Neural cell (in vitro differentiated cells): ENCODE data around the gene DLX6. TPM values are rescaled to one million over a fixed set of nuclear protein-coding genes. Genes with fewer than 3 reads are reported as not detected.

Experiments used
- H2AFZ ChIP-seq: fragments of 200-600, 300-800 bp; sonication (generic), shearing (Covaris generic); 2 replicates; pipeline ENCODE4 v1.6.0; 2014; ENCODE audit warnings: low read depth, mild to moderate bottlenecking, antibody characterized with exemption, low read length, moderate library complexity
- H3F3A ChIP-seq: fragments of 200-600 bp; shearing (Covaris generic); 2 replicates; pipeline ENCODE4 v1.6.1; 2016; ENCODE audit warnings: mild to moderate bottlenecking, moderate library complexity, mixed read lengths, antibody characterized with exemption, low read length; ENCODE audit not compliant: insufficient read depth, poor library complexity, severe bottlenecking
- H3K27ac ChIP-seq: fragments of 200-600, 300-800 bp; sonication (generic), shearing (Covaris generic); 2 replicates; pipeline ENCODE4 v1.5.1; 2014; ENCODE audit warnings: mild to moderate bottlenecking, low read length, moderate library complexity
- H3K27me3 ChIP-seq: fragments of 300-800, 200-600 bp; sonication (generic), shearing (Covaris generic); 2 replicates; pipeline ENCODE4 v1.6.0; 2014; ENCODE audit warnings: mild to moderate bottlenecking, low read depth, low read length, moderate library complexity; ENCODE audit not compliant: insufficient read depth
- H3K36me3 ChIP-seq: fragments of 300-800, 200-600 bp; sonication (generic), shearing (Covaris generic); 2 replicates; pipeline ENCODE4 v1.5.1; 2014; ENCODE audit warnings: mild to moderate bottlenecking, antibody characterized with exemption, low read length, moderate library complexity; ENCODE audit not compliant: insufficient read depth
- H3K4me2 ChIP-seq: fragments of 300-800, 200-600 bp; sonication (generic), shearing (Covaris generic); 2 replicates; pipeline ENCODE4 v1.6.0; 2014; ENCODE audit warnings: mild to moderate bottlenecking, low read length
- H3K4me3 ChIP-seq: fragments of 300-800, 200-600 bp; sonication (generic), shearing (Covaris generic); 2 replicates; pipeline ENCODE4 v1.5.1; 2014; ENCODE audit warnings: mild to moderate bottlenecking, low read length, moderate library complexity
- H3K79me2 ChIP-seq: fragments of 200-600 bp; shearing (Covaris generic); replicated peaks from 2 replicates; pipeline ENCODE4 v1.6.0; 2014; ENCODE audit warnings: mild to moderate bottlenecking, low read length, moderate library complexity; ENCODE audit not compliant: insufficient read depth
- H3K9ac ChIP-seq: fragments of 300-800, 200-600 bp; sonication (generic), shearing (Covaris generic); 2 replicates; pipeline ENCODE4 v1.6.1; 2016; ENCODE audit warnings: mild to moderate bottlenecking, low read length, mixed read lengths
- H3K9me2 ChIP-seq: fragments of 200-600 bp; shearing (Covaris generic); 2 replicates; pipeline ENCODE4 v1.6.1; 2016; ENCODE audit warnings: mild to moderate bottlenecking, low read length, mixed read lengths; ENCODE audit not compliant: insufficient read depth
- H3K9me3 ChIP-seq: fragments of 200-600, 300-800 bp; sonication (generic), shearing (Covaris generic); 2 replicates; pipeline ENCODE4 v1.6.1; 2016; ENCODE audit warnings: mild to moderate bottlenecking, mixed run types, low read length, moderate library complexity, mixed read lengths
- H4K20me1 ChIP-seq: fragments of 200-600 bp; shearing (Covaris generic); 2 replicates; pipeline ENCODE4 v1.6.1; 2016; ENCODE audit warnings: mild to moderate bottlenecking, mixed run types; ENCODE audit not compliant: insufficient read depth
- EP300 ChIP-seq: fragments of 450-650 bp; conservative IDR thresholded peaks from 2 replicates; pipeline ENCODE4 v1.6.1; 2014; ENCODE audit warnings: antibody characterized with exemption, mild to moderate bottlenecking, moderate library complexity; ENCODE audit not compliant: poor library complexity, severe bottlenecking
- EZH2 ChIP-seq: fragments of 200-600, 300-800 bp; shearing (Covaris generic), sonication (generic); IDR thresholded peaks from 2 replicates; pipeline ENCODE4 v1.6.1; 2014; ENCODE audit warnings: antibody characterized with exemption, low read length, borderline replicate concordance, mild to moderate bottlenecking; ENCODE audit not compliant: insufficient read depth, poor library complexity, severe bottlenecking
- MXI1 ChIP-seq: fragments of 450-650 bp; conservative IDR thresholded peaks from 2 replicates; pipeline ENCODE4 v1.6.1; 2014; ENCODE audit warnings: antibody characterized with exemption, mild to moderate bottlenecking; ENCODE audit not compliant: poor library complexity, severe bottlenecking
- POLR2AphosphoS5 ChIP-seq: IDR thresholded peaks from 2 replicates; pipeline ENCODE4 v1.6.1; 2012
- RAD21 ChIP-seq: fragments of 450-650 bp; conservative IDR thresholded peaks from 2 replicates; pipeline ENCODE4 v1.6.1; 2014; ENCODE audit warnings: antibody characterized with exemption, mild to moderate bottlenecking, moderate library complexity
- SMC3 ChIP-seq: fragments of 450-650 bp; conservative IDR thresholded peaks from 2 replicates; pipeline ENCODE4 v1.6.1; 2014; ENCODE audit warnings: antibody characterized with exemption, mild to moderate bottlenecking, moderate library complexity; ENCODE audit not compliant: poor library complexity
- TAF1 ChIP-seq: IDR thresholded peaks from 2 replicates; pipeline ENCODE4 v1.6.1; 2012; ENCODE audit warnings: low read depth
- polyA plus RNA-seq: library from polyadenylated mRNA; depleted of rRNA; stranded (reverse); fragments of >200 nt; gene quantifications from 2 replicates; pipeline ENCODE4 v1.2.3, GENCODE V29; 2014
- TF ChIP-seq, protein P1 (sequence below): IDR thresholded peaks from 2 replicates; pipeline ENCODE4 v1.6.1; 2012; ENCODE audit warnings: borderline replicate concordance
- TF ChIP-seq, protein P2 (sequence below): fragments of 450-650 bp; IDR thresholded peaks from 2 replicates; pipeline ENCODE4 v1.5.1; 2014; ENCODE audit warnings: antibody characterized with exemption, mild to moderate bottlenecking, moderate library complexity; ENCODE audit not compliant: poor library complexity, severe bottlenecking

DLX6 gene
- polyA plus RNA-seq, 1 donor from 2014 or later: 58.8 TPM

DNA sequence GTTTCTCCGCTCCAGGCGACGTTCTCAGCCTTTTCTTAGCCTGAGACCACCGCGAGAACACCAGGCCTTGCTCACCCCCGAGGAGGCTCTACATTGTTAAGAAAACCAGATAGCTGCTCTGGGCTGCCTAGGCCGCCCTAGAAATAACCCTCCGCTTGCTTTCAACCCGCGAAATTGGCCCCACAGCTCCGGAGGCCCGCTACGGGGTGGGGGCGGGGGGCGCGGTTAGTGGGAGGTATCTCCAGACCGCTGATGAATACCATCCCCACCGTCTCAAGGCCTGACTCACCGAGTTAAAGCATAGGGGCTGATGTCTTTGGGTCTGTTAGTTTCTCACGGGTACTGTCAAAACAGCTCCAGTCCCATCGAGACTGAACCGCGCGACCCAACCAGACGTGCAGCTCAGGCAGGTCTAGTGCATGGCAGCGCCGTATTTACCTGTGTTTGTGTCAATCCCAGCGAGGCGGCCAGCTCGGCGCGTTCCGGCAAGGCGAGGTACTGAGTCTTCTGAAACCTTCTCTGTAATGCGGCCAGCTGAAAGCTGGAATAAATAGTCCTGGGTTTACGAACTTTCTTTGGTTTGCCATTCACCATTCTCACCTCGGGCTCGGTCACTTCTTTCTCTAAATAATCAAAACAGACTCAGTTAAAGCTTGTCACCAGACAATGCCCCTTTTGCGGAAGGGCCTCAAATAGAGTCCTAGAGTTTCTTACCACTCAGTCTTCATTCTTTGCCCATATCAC, 16.6 kb downstream of the DLX6 start:
- peaks cover 4% of the 10 kb centered on the region for H3F3A ChIP-seq
- no peaks in the 10 kb centered on the region for H4K20me1 ChIP-seq
- H3K79me2 ChIP-seq: peaks cover 98% of the 10 kb centered on the region
- TF ChIP-seq POLR2AphosphoS5 (peak; percentile 50), TAF1 (peak; percentile 30)
- TF ChIP-seq, protein P1, sequence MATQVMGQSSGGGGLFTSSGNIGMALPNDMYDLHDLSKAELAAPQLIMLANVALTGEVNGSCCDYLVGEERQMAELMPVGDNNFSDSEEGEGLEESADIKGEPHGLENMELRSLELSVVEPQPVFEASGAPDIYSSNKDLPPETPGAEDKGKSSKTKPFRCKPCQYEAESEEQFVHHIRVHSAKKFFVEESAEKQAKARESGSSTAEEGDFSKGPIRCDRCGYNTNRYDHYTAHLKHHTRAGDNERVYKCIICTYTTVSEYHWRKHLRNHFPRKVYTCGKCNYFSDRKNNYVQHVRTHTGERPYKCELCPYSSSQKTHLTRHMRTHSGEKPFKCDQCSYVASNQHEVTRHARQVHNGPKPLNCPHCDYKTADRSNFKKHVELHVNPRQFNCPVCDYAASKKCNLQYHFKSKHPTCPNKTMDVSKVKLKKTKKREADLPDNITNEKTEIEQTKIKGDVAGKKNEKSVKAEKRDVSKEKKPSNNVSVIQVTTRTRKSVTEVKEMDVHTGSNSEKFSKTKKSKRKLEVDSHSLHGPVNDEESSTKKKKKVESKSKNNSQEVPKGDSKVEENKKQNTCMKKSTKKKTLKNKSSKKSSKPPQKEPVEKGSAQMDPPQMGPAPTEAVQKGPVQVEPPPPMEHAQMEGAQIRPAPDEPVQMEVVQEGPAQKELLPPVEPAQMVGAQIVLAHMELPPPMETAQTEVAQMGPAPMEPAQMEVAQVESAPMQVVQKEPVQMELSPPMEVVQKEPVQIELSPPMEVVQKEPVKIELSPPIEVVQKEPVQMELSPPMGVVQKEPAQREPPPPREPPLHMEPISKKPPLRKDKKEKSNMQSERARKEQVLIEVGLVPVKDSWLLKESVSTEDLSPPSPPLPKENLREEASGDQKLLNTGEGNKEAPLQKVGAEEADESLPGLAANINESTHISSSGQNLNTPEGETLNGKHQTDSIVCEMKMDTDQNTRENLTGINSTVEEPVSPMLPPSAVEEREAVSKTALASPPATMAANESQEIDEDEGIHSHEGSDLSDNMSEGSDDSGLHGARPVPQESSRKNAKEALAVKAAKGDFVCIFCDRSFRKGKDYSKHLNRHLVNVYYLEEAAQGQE: peak; percentile 68
- TF ChIP-seq, protein P2, sequence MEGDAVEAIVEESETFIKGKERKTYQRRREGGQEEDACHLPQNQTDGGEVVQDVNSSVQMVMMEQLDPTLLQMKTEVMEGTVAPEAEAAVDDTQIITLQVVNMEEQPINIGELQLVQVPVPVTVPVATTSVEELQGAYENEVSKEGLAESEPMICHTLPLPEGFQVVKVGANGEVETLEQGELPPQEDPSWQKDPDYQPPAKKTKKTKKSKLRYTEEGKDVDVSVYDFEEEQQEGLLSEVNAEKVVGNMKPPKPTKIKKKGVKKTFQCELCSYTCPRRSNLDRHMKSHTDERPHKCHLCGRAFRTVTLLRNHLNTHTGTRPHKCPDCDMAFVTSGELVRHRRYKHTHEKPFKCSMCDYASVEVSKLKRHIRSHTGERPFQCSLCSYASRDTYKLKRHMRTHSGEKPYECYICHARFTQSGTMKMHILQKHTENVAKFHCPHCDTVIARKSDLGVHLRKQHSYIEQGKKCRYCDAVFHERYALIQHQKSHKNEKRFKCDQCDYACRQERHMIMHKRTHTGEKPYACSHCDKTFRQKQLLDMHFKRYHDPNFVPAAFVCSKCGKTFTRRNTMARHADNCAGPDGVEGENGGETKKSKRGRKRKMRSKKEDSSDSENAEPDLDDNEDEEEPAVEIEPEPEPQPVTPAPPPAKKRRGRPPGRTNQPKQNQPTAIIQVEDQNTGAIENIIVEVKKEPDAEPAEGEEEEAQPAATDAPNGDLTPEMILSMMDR: no peak
- H3K27ac ChIP-seq: peak overlapping the region; percentile 100
- H3K9me2 ChIP-seq: no peaks in the 10 kb centered on the region
- H3K9me3 ChIP-seq: no peaks in the 10 kb centered on the region
- peaks cover 25% of the 10 kb centered on the region for H3K27me3 ChIP-seq
- H3K9ac ChIP-seq: peak overlapping the region; percentile 99
- peak overlapping the region; percentile 87 for H3K4me3 ChIP-seq
- H3K36me3 ChIP-seq: peaks cover 18% of the 10 kb centered on the region
- H3K4me2 ChIP-seq: peak overlapping the region; percentile 18
- H2AFZ ChIP-seq: no peak overlapping the region

DNA sequence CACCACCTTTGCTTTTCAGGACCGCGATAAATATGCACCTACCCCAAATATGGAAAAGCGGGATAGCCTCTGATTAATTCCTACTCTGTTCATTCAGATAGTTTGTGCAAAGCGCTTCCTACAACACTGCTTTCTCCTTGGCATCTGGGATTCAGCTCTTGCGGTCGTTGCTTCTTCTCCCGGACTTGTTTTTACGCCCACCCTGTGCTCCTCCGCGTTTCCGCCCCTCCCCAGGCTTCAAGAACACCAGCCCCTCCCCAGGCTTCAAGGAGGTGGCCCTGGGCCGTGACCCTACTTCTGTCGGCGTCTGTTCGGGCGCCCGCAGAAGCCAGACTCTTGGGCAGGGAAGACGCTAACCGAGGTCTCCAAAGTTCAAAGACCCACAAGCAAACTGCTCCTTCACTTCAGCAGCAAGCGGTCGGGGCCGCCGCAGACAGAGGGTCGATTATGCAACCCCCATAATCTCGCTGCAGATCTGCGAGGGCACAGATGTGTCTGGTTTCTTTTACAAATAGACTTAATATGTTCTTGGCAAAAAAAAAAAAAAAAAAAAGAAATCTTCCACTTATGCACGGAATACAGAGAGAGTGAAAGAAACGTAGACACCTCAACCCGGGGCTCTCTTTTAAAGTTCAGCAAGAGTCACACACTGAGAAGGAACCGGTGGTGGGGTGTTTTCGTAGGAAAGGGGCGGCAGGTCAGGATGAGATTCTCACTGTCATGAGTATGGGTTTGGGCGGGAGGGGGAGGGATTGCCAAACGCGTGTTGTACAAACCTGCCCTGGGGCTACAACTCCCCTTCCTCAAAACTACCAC, 17.3 kb downstream of the DLX6 start:
- peak overlapping the region; percentile 100 for H3K27ac ChIP-seq
- TF ChIP-seq EZH2 (no peak), MXI1 (no peak), POLR2AphosphoS5 (no peak), SMC3 (no peak), RAD21 (no peak), TAF1 (no peak), EP300 (no peak)
- TF ChIP-seq, protein P2: no peak
- TF ChIP-seq, protein P1: no peak
- H3F3A ChIP-seq: peaks cover 4% of the 10 kb centered on the region
- H4K20me1 ChIP-seq: no peaks in the 10 kb centered on the region
- peaks cover 18% of the 10 kb centered on the region for H3K36me3 ChIP-seq
- no peak overlapping the region for H2AFZ ChIP-seq
- no peaks in the 10 kb centered on the region for H3K9me2 ChIP-seq
- H3K27me3 ChIP-seq: peaks cover 30% of the 10 kb centered on the region
- H3K9me3 ChIP-seq: no peaks in the 10 kb centered on the region
- H3K4me3 ChIP-seq: peak overlapping the region; percentile 87
- peak overlapping the region; percentile 18 for H3K4me2 ChIP-seq
- peak overlapping the region; percentile 99 for H3K9ac ChIP-seq
- peaks cover 95% of the 10 kb centered on the region for H3K79me2 ChIP-seq
